ENCODE measurements around the gene SEMA4D.
A peak's percentile ranks its signal among the peaks of the same experiment; 100 is the strongest.

Gene SEMA4D

GRCh38 chr9:89441986-89442385 lies 55.9 kb downstream of the SEMA4D start:
- DNase-seq = no peak

GRCh38 chr9:89441655-89441970 lies 56.3 kb downstream of the SEMA4D start:
- DNase-seq = no peak

GRCh38 chr9:89440951-89441654 lies 56.8 kb downstream of the SEMA4D start:
- DNase-seq = no peak

GRCh38 chr9:89440548-89440947 lies 57.4 kb downstream of the SEMA4D start:
- DNase-seq = no peak

- no peak for DNase-seq
Measured at GRCh38 chr9:89440046-89440445, 57.9 kb downstream of the SEMA4D start.

GRCh38 chr9:89439571-89439970 lies 58.3 kb downstream of the SEMA4D start:
- DNase-seq = no peak

GRCh38 chr9:89438194-89438593 lies 59.7 kb downstream of the SEMA4D start:
- no peak for DNase-seq

GRCh38 chr9:89437772-89438171 lies 60.1 kb downstream of the SEMA4D start:
- no peak for DNase-seq

GRCh38 chr9:89436963-89437625 lies 60.8 kb downstream of the SEMA4D start:
- peak; percentile 40 for DNase-seq

- no peak for DNase-seq
Measured at GRCh38 chr9:89436326-89436725, 61.6 kb downstream of the SEMA4D start.

- no peak for DNase-seq
Measured at GRCh38 chr9:89435071-89435823, 62.7 kb downstream of the SEMA4D start.

GRCh38 chr9:89434636-89435035 lies 63.3 kb downstream of the SEMA4D start:
- no peak for DNase-seq

- no peak for DNase-seq
Measured at GRCh38 chr9:89433826-89434225, 64.1 kb downstream of the SEMA4D start.

GRCh38 chr9:89432986-89433530 lies 64.9 kb downstream of the SEMA4D start:
- no peak for DNase-seq

- no peak for DNase-seq
Measured at GRCh38 chr9:89431930-89432725, 65.8 kb downstream of the SEMA4D start.

GRCh38 chr9:89430995-89431394 lies 66.9 kb downstream of the SEMA4D start:
- no peak for DNase-seq

GRCh38 chr9:89428901-89429890 lies 68.7 kb downstream of the SEMA4D start:
- DNase-seq = no peak

- DNase-seq = no peak
Measured at GRCh38 chr9:89428222-89428761, 69.6 kb downstream of the SEMA4D start.

- no peak for DNase-seq
Measured at GRCh38 chr9:89427621-89428221, 70.2 kb downstream of the SEMA4D start.

GRCh38 chr9:89426384-89426961 lies 71.4 kb downstream of the SEMA4D start:
- no peak for DNase-seq
